Measurements from ENCODE around the gene SAMD4A. TPM values are rescaled to one million over a fixed set of nuclear protein-coding genes. Genes with fewer than 3 reads are reported as not detected.

Gene SAMD4A
- total RNA-seq, 1 donor from 2014 or later, result 66.0 TPM

DNA sequence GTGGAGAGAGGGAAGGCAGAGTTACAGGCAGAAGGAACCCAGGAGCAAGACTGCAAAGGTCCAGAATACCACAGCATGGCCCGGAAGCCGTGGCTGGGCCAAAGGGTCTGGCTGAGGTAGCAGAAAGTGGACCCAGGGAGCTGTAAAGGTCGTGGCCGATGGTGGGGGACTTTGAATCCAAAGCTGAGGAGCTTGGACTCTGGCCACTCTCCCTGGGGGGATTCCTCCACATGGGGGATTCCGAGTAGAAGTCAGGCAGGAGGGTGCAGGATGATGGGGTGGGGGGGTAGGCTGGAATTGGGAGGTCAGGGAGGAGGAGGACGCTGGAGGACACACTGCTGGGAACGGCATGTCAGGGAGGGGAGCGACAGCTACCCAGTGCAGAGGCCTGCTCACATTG is 210.5 kb downstream of the SAMD4A start:
- Histone ChIP-seq H3K9me3 (no peaks in the 10 kb centered on the region), H3K36me3 (peaks cover 28 to 58% of the 10 kb centered on the region in 2 donors), H3K27me3 (no peaks in the 10 kb centered on the region), H3K4me3 (no peak overlapping the region), H3K27ac (peak overlapping the region; percentile 90 to 97), H3K4me1 (peaks cover 17 to 29% of the 10 kb centered on the region in 2 donors)
- no peak for TF ChIP-seq CTCF (IDR thresholded peaks at IDR 0.05)
- DNase-seq (ENCODE audit: low spot score in 2 of 2), result peak in 1 of 2 donors; percentile 64
- intact Hi-C loops (cut with DNase I), result no loop called here

- peaks cover 28 to 59% of the 10 kb centered on the region in 2 donors for H3K36me3 ChIP-seq
Measured at GRCh38 chr14:54778618-54779345, 211.9 kb downstream of the SAMD4A start.

GRCh38 chr14:54781080-54781479 is 214.2 kb downstream of the SAMD4A start:
- no peak overlapping the region for H3K27ac ChIP-seq
- peak in 1 of 2 donors; percentile 37 for DNase-seq (ENCODE audit: low spot score in 2 of 2)
- H3K36me3 ChIP-seq, result peaks cover 34 to 65% of the 10 kb centered on the region in 2 donors
- no peaks in the 10 kb centered on the region for H3K27me3 ChIP-seq
- H3K4me1 ChIP-seq, result peaks cover 11 to 27% of the 10 kb centered on the region in 2 donors
- TF ChIP-seq CTCF (IDR thresholded peaks at IDR 0.05), result no peak
- H3K9me3 ChIP-seq, result no peaks in the 10 kb centered on the region
- no peak overlapping the region for H3K4me3 ChIP-seq
- intact Hi-C loops (cut with DNase I), result loop anchor here (5.0 kb wide), 1 partner anchor 274 kb away; the partner anchor contains the start of gene CGRRF1

More at GRCh38 chr14:54778618-54779345, 211.9 kb downstream of the SAMD4A start:
- DNase-seq (ENCODE audit: low spot score in 2 of 2), result peak in 1 of 2 donors; percentile 50
- H3K4me1 ChIP-seq, result peaks cover 19 to 31% of the 10 kb centered on the region in 2 donors
- H3K4me3 ChIP-seq, result no peak overlapping the region
- TF ChIP-seq CTCF (IDR thresholded peaks at IDR 0.05), result no peak
- H3K27me3 ChIP-seq, result no peaks in the 10 kb centered on the region
- intact Hi-C loops (cut with DNase I), result no loop called here
- H3K27ac ChIP-seq, result no peak overlapping the region
- H3K9me3 ChIP-seq, result no peaks in the 10 kb centered on the region

DNA sequence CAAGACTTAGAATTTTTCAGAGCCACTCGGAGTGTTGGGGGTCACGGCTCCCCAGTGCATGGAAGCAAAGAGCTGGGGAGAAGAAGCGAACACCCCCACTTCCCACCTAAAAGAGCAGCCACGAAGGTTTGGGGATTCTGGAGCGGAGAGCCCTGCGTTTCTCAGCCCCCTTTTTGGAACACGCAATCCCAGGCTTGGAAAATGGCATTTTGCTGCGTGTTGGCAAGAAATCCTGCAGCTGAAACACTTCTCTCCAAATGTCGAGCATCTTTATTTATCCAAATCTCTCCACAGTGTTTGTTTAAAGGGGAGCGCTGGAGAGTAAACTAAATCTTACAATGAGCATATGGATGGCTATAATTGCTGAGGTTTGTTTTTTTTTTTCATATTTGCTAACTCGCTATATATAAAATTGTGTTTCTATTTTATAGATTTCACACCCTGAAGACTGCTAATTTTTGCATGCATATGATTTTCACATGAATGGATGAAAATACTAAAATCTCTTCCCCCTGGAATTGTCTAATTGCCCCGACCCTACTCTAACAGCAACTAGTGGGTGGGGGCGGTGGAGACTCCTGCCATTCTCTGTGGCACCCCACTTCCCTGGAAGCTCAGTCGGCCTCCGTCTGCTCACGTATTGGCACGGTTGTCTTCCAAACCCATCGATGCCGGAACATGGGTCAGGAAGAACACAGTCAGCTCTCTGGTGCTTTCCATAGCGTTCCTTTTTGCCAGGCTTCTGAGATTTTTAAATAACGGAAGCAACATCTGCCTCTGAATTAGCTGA is 215.2 kb downstream of the SAMD4A start:
- no peak for TF ChIP-seq CTCF (IDR thresholded peaks at IDR 0.05)
- Histone ChIP-seq H3K27ac (peak overlapping the region; percentile 78 to 91), H3K4me1 (peaks cover 11 to 21% of the 10 kb centered on the region in 2 donors), H3K27me3 (no peaks in the 10 kb centered on the region), H3K9me3 (no peaks in the 10 kb centered on the region), H3K4me3 (no peak overlapping the region), H3K36me3 (peaks cover 39 to 68% of the 10 kb centered on the region in 2 donors)
- intact Hi-C loops (cut with DNase I), result loop anchor here (5.0 kb wide), 1 partner anchor 275 kb away; the partner anchor contains the start of gene CGRRF1
- peak in 1 of 2 donors; percentile 56 for DNase-seq (ENCODE audit: low spot score in 2 of 2)

- Histone ChIP-seq H3K27me3 (no peaks in the 10 kb centered on the region), H3K36me3 (peaks cover 47 to 70% of the 10 kb centered on the region in 2 donors), H3K4me1 (peaks cover 11 to 21% of the 10 kb centered on the region in 2 donors), H3K9me3 (no peaks in the 10 kb centered on the region), H3K27ac (peak overlapping the region; percentile 78 to 91), H3K4me3 (no peak overlapping the region)
- TF ChIP-seq CTCF (IDR thresholded peaks at IDR 0.05), result no peak
- peak in 1 of 2 donors; percentile 73 for DNase-seq (ENCODE audit: low spot score in 2 of 2)
- intact Hi-C loops (cut with DNase I), result loop anchor here (5.0 kb wide), 1 partner anchor 276 kb away; the partner anchor contains the start of gene CGRRF1
Measured at GRCh38 chr14:54782751-54783659, 216.1 kb downstream of the SAMD4A start.
